ENCODE results near the gene CC2D2B.
"Not testable (repeated sequence)": the region's sequence is repeated elsewhere in the genome, so short reads cannot be mapped to it uniquely, and the experiment has no call there.

The CC2D2B gene

GRCh38 chr10:95982200-95982599 lies 74.4 kb downstream of the CC2D2B start:
- no peaks in the 10 kb centered on the region for H3K36me3 ChIP-seq (ENCODE audit: insufficient read depth, low read length)
- no peak overlapping the region for H3K4me3 ChIP-seq (ENCODE audit: low read depth, low read length)
- no peaks in the 10 kb centered on the region for H3K79me2 ChIP-seq (ENCODE audit: control insufficient read depth, insufficient read depth, low read length, unreplicated experiment)
- H3K4me1 ChIP-seq (ENCODE audit: control insufficient read depth, insufficient read depth, low read length, unreplicated experiment), result no peaks in the 10 kb centered on the region
- no peaks in the 10 kb centered on the region for H3K27me3 ChIP-seq (ENCODE audit: insufficient read depth, low read length)
- H3K27ac ChIP-seq (ENCODE audit: low read depth, low read length), result no peak overlapping the region
- no peak overlapping the region for H2AFZ ChIP-seq (ENCODE audit: low read length, unreplicated experiment)

- Histone ChIP-seq H3K79me2 (ENCODE audit: control insufficient read depth, insufficient read depth, low read length, unreplicated experiment) (no peaks in the 10 kb centered on the region), H3K4me1 (ENCODE audit: control insufficient read depth, insufficient read depth, low read length, unreplicated experiment) (no peaks in the 10 kb centered on the region), H3K27me3 (ENCODE audit: insufficient read depth, low read length) (peaks cover 28% of the 10 kb centered on the region), H3K4me3 (ENCODE audit: low read depth, low read length) (no peak overlapping the region), H3K36me3 (ENCODE audit: insufficient read depth, low read length) (no peaks in the 10 kb centered on the region), H2AFZ (ENCODE audit: low read length, unreplicated experiment) (no peak overlapping the region), H3K27ac (ENCODE audit: low read depth, low read length) (no peak overlapping the region)
Observed at GRCh38 chr10:95987685-95988426, 80.1 kb downstream of the CC2D2B start.

- Histone ChIP-seq H3K27me3 (ENCODE audit: insufficient read depth, low read length) (peaks cover 28% of the 10 kb centered on the region), H3K36me3 (ENCODE audit: insufficient read depth, low read length) (no peaks in the 10 kb centered on the region), H3K27ac (ENCODE audit: low read depth, low read length) (no peak overlapping the region), H3K4me3 (ENCODE audit: low read depth, low read length) (no peak overlapping the region), H2AFZ (ENCODE audit: low read length, unreplicated experiment) (no peak overlapping the region), H3K79me2 (ENCODE audit: control insufficient read depth, insufficient read depth, low read length, unreplicated experiment) (no peaks in the 10 kb centered on the region), H3K4me1 (ENCODE audit: control insufficient read depth, insufficient read depth, low read length, unreplicated experiment) (no peaks in the 10 kb centered on the region)
Observed at GRCh38 chr10:95988702-95989101, 80.9 kb downstream of the CC2D2B start.

GRCh38 chr10:95994376-95994775 lies 86.6 kb downstream of the CC2D2B start:
- not testable (repeated sequence) for H3K4me1 ChIP-seq (ENCODE audit: control insufficient read depth, insufficient read depth, low read length, unreplicated experiment); H3K36me3 ChIP-seq (ENCODE audit: insufficient read depth, low read length); H3K79me2 ChIP-seq (ENCODE audit: control insufficient read depth, insufficient read depth, low read length, unreplicated experiment); H3K27ac ChIP-seq (ENCODE audit: low read depth, low read length); H3K4me3 ChIP-seq (ENCODE audit: low read depth, low read length); H2AFZ ChIP-seq (ENCODE audit: low read length, unreplicated experiment)
- peaks cover 14% of the 10 kb centered on the region for H3K27me3 ChIP-seq (ENCODE audit: insufficient read depth, low read length)

GRCh38 chr10:95998255-95998784 lies 90.5 kb downstream of the CC2D2B start:
- no peaks in the 10 kb centered on the region for H3K36me3 ChIP-seq (ENCODE audit: insufficient read depth, low read length)
- H3K79me2 ChIP-seq (ENCODE audit: control insufficient read depth, insufficient read depth, low read length, unreplicated experiment), result no peaks in the 10 kb centered on the region
- H3K4me1 ChIP-seq (ENCODE audit: control insufficient read depth, insufficient read depth, low read length, unreplicated experiment), result no peaks in the 10 kb centered on the region
- no peak overlapping the region for H2AFZ ChIP-seq (ENCODE audit: low read length, unreplicated experiment)
- H3K27me3 ChIP-seq (ENCODE audit: insufficient read depth, low read length), result no peaks in the 10 kb centered on the region
- H3K27ac ChIP-seq (ENCODE audit: low read depth, low read length), result no peak overlapping the region
- no peak overlapping the region for H3K4me3 ChIP-seq (ENCODE audit: low read depth, low read length)

- no peaks in the 10 kb centered on the region for H3K4me1 ChIP-seq (ENCODE audit: control insufficient read depth, insufficient read depth, low read length, unreplicated experiment)
- H3K4me3 ChIP-seq (ENCODE audit: low read depth, low read length), result no peak overlapping the region
- H3K27ac ChIP-seq (ENCODE audit: low read depth, low read length), result no peak overlapping the region
- no peak overlapping the region for H2AFZ ChIP-seq (ENCODE audit: low read length, unreplicated experiment)
- no peaks in the 10 kb centered on the region for H3K36me3 ChIP-seq (ENCODE audit: insufficient read depth, low read length)
- H3K27me3 ChIP-seq (ENCODE audit: insufficient read depth, low read length), result 0 out of 2 replicates have a peak, but pooled peaks cover 2% of the 10 kb centered on the region
- no peaks in the 10 kb centered on the region for H3K79me2 ChIP-seq (ENCODE audit: control insufficient read depth, insufficient read depth, low read length, unreplicated experiment)
Observed at GRCh38 chr10:96013956-96014355, 106.2 kb downstream of the CC2D2B start.

- no peak overlapping the region for H2AFZ ChIP-seq (ENCODE audit: low read length, unreplicated experiment)
- H3K79me2 ChIP-seq (ENCODE audit: control insufficient read depth, insufficient read depth, low read length, unreplicated experiment), result no peaks in the 10 kb centered on the region
- H3K27me3 ChIP-seq (ENCODE audit: insufficient read depth, low read length), result 0 out of 2 replicates have a peak, but pooled peaks cover 2% of the 10 kb centered on the region
- no peak overlapping the region for H3K27ac ChIP-seq (ENCODE audit: low read depth, low read length)
- H3K36me3 ChIP-seq (ENCODE audit: insufficient read depth, low read length), result no peaks in the 10 kb centered on the region
- no peaks in the 10 kb centered on the region for H3K4me1 ChIP-seq (ENCODE audit: control insufficient read depth, insufficient read depth, low read length, unreplicated experiment)
- H3K4me3 ChIP-seq (ENCODE audit: low read depth, low read length), result no peak overlapping the region
Observed at GRCh38 chr10:96014473-96015102, 106.8 kb downstream of the CC2D2B start.

GRCh38 chr10:96017191-96017687 lies 109.5 kb downstream of the CC2D2B start:
- Histone ChIP-seq H3K4me1 (ENCODE audit: control insufficient read depth, insufficient read depth, low read length, unreplicated experiment) (no peaks in the 10 kb centered on the region), H3K4me3 (ENCODE audit: low read depth, low read length) (no peak overlapping the region)

GRCh38 chr10:96021332-96021731 lies 113.6 kb downstream of the CC2D2B start:
- H3K27ac ChIP-seq (ENCODE audit: low read depth, low read length), result no peak overlapping the region
- no peak overlapping the region for H3K4me3 ChIP-seq (ENCODE audit: low read depth, low read length)
- no peaks in the 10 kb centered on the region for H3K79me2 ChIP-seq (ENCODE audit: control insufficient read depth, insufficient read depth, low read length, unreplicated experiment)
- H3K36me3 ChIP-seq (ENCODE audit: insufficient read depth, low read length), result no peaks in the 10 kb centered on the region
- no peak overlapping the region for H2AFZ ChIP-seq (ENCODE audit: low read length, unreplicated experiment)
- H3K27me3 ChIP-seq (ENCODE audit: insufficient read depth, low read length), result no peaks in the 10 kb centered on the region
- H3K4me1 ChIP-seq (ENCODE audit: control insufficient read depth, insufficient read depth, low read length, unreplicated experiment), result no peaks in the 10 kb centered on the region

More at GRCh38 chr10:96017191-96017687, 109.5 kb downstream of the CC2D2B start:
- Histone ChIP-seq H3K36me3 (ENCODE audit: insufficient read depth, low read length) (no peaks in the 10 kb centered on the region), H3K27me3 (ENCODE audit: insufficient read depth, low read length) (0 out of 2 replicates have a peak, but pooled peaks cover 2% of the 10 kb centered on the region), H2AFZ (ENCODE audit: low read length, unreplicated experiment) (no peak overlapping the region), H3K79me2 (ENCODE audit: control insufficient read depth, insufficient read depth, low read length, unreplicated experiment) (no peaks in the 10 kb centered on the region), H3K27ac (ENCODE audit: low read depth, low read length) (no peak overlapping the region)

- Histone ChIP-seq H3K4me3 (ENCODE audit: low read depth, low read length) (no peak overlapping the region), H3K27me3 (ENCODE audit: insufficient read depth, low read length) (no peaks in the 10 kb centered on the region)
Observed at GRCh38 chr10:96022739-96023138, 115.0 kb downstream of the CC2D2B start.

More at GRCh38 chr10:96022739-96023138, 115.0 kb downstream of the CC2D2B start:
- no peaks in the 10 kb centered on the region for H3K4me1 ChIP-seq (ENCODE audit: control insufficient read depth, insufficient read depth, low read length, unreplicated experiment)
- H3K79me2 ChIP-seq (ENCODE audit: control insufficient read depth, insufficient read depth, low read length, unreplicated experiment), result no peaks in the 10 kb centered on the region
- no peaks in the 10 kb centered on the region for H3K36me3 ChIP-seq (ENCODE audit: insufficient read depth, low read length)
- no peak overlapping the region for H2AFZ ChIP-seq (ENCODE audit: low read length, unreplicated experiment)
- no peak overlapping the region for H3K27ac ChIP-seq (ENCODE audit: low read depth, low read length)
